K562 (cell line): ENCODE data around the gene CXCR5. TPM values are rescaled to one million over a fixed set of nuclear protein-coding genes. Genes with fewer than 3 reads are reported as not detected.

Experiments used
- ATAC-seq: fragments of 200-7000 bp; cut with Tn5 transposase; 3 replicates; pipeline ENCODE4 v1.9.1; 2020; ENCODE audit warnings: moderate library complexity
- BruUV-seq: library from RNA; stranded (reverse); fragments of 400-500 nt; replicated peaks from 2 replicates; lab custom pipeline; 2021; lab: Mats Ljungman, UMichigan
- CTCF ChIA-PET: fragments of 300-600 bp; formaldehyde crosslinking; extraction: SDS; loops from one replicate; lab custom pipeline; 2021; ENCODE audit warnings: low intra/inter-chr PET ratio; lab: Yijun Ruan, JAX
- POLR2A ChIA-PET: fragments of 300-600, 350-650 bp; sonication (Branson Sonifier 250); formaldehyde crosslinking; extraction: SDS; loops from one replicate; lab custom pipeline; 2021; ENCODE audit warnings: antibody characterized with exemption, inconsistent platforms; lab: Yijun Ruan, JAX
- DNase-seq, 4 experiments: peaks; one replicate each; pipeline versions ENCODE4 v3.0.0 to v3.0.0-alpha.2; 2011 to 2018; ENCODE audit warnings: low spot score in 3 of 4, mixed read lengths in 3 of 4; ENCODE audit errors: extremely low read depth in 1 of 4
- FAIRE-seq: peaks from 2 replicates; lab custom pipeline; 2011; peaks lifted over from hg19 to GRCh38; lab: Jason Lieb, UNC
- H2AFZ ChIP-seq: 2 replicates; pipeline ENCODE4 v1.6.0; 2011; ENCODE audit warnings: low read depth, low read length, control low read depth, inconsistent platforms
- H3K27ac ChIP-seq: fragments of 200-600 bp; 3 replicates; pipeline ENCODE4 v1.8.0; 2011; ENCODE audit warnings: low read depth, mild to moderate bottlenecking, control low read depth, inconsistent platforms, low read length, moderate library complexity, mixed read lengths; ENCODE audit errors: extremely low read depth
- H3K27me3 ChIP-seq, 2 experiments: fragments of 300-600 bp in 1 of 2; 2 replicates in 1 of 2; 3 replicates in 1 of 2; pipeline versions ENCODE4 v1.6.0 to v1.8.0; 2011; ENCODE audit warnings: inconsistent platforms in 2 of 2, low read length in 2 of 2, mild to moderate bottlenecking in 1 of 2, mixed read lengths in 1 of 2, moderate library complexity in 1 of 2; ENCODE audit not compliant: control insufficient read depth in 2 of 2, insufficient read depth in 2 of 2
- H3K36me3 ChIP-seq: fragments of 300-600 bp; 3 replicates; pipeline ENCODE4 v1.8.0; 2011; ENCODE audit warnings: mild to moderate bottlenecking, low read length, inconsistent platforms; ENCODE audit not compliant: control insufficient read depth, insufficient read depth
- H3K4me1 ChIP-seq, 2 experiments: fragments of 200-600 bp in 1 of 2; replicated peaks in 1 of 2; 2 replicates in 1 of 2; 3 replicates in 1 of 2; pipeline versions ENCODE4 v1.5.1 to v1.8.0; 2011; ENCODE audit warnings: inconsistent platforms in 2 of 2, low read length in 2 of 2, mild to moderate bottlenecking in 1 of 2, mixed read lengths in 1 of 2, moderate library complexity in 1 of 2; ENCODE audit not compliant: control insufficient read depth in 2 of 2, insufficient read depth in 2 of 2
- H3K4me2 ChIP-seq: 2 replicates; pipeline ENCODE4 v1.6.1; 2011; ENCODE audit warnings: low read length, control low read depth, inconsistent platforms, mixed read lengths; ENCODE audit not compliant: insufficient read depth
- H3K4me3 ChIP-seq: fragments of 200-600 bp; sonication (generic), shearing (Covaris generic); 2 replicates; pipeline ENCODE4 v1.5.1; 2016; ENCODE audit warnings: control low read depth, inconsistent platforms
- H3K79me2 ChIP-seq: fragments of 200-600 bp; 3 replicates; pipeline ENCODE4 v1.8.0; 2011; ENCODE audit warnings: low read length, inconsistent platforms; ENCODE audit not compliant: control insufficient read depth, insufficient read depth
- H3K9ac ChIP-seq, 2 experiments: 2 replicates each; pipeline versions ENCODE4 v1.6.0 to v1.6.1; 2011; ENCODE audit warnings: low read depth in 2 of 2, low read length in 2 of 2, control low read depth in 1 of 2, inconsistent platforms in 1 of 2, mild to moderate bottlenecking in 1 of 2, mixed read lengths in 1 of 2; ENCODE audit not compliant: insufficient read depth in 1 of 2
- H3K9me1 ChIP-seq: one replicate; pipeline ENCODE4 v1.6.0; 2011; ENCODE audit warnings: inconsistent platforms, mild to moderate bottlenecking, low read length, moderate library complexity; ENCODE audit not compliant: control insufficient read depth, insufficient read depth
- H3K9me3 ChIP-seq: replicated peaks from 2 replicates; pipeline ENCODE4 v1.5.1; 2011; ENCODE audit warnings: low read depth, low read length, inconsistent platforms; ENCODE audit not compliant: control insufficient read depth, insufficient read depth
- H4K20me1 ChIP-seq: replicated peaks from 2 replicates; pipeline ENCODE4 v1.6.1; 2011; ENCODE audit warnings: low read length, inconsistent platforms, mixed read lengths; ENCODE audit not compliant: control insufficient read depth, insufficient read depth
- HCFC1 ChIP-seq: IDR thresholded peaks from 2 replicates; pipeline ENCODE4 v1.6.1; 2012; ENCODE audit warnings: low read depth, low read length, improper control_type of control experiment
- MEF2A ChIP-seq: IDR thresholded peaks from 2 replicates; pipeline ENCODE4 v1.6.1; 2011; ENCODE audit warnings: low read depth, mild to moderate bottlenecking, low read length, moderate library complexity; ENCODE audit not compliant: control insufficient read depth
- SMARCA4 ChIP-seq: fragments of 450-650 bp; IDR thresholded peaks from 2 replicates; pipeline ENCODE4 v1.6.1; 2016
- WGBS: fragments of 100-300 bp; shearing (Covaris generic); methylation state at CpG from one replicate; pipeline ENCODE4 v1.1.6; 2016; ENCODE audit warnings: low coverage, mixed read lengths; ENCODE audit not compliant: insufficient coverage; ENCODE audit errors: missing lambda C conversion rate; 5-methylcytosine and 5-hydroxymethylcytosine counted together
- in situ Hi-C: fragments of 300-500 bp; cut with MboI; formaldehyde crosslinking; loops from 4 replicates; pipeline ENCODE4 v1.15.0; 2018; ENCODE audit warnings: inconsistent platforms, mixed read lengths
- intact Hi-C: fragments of 100-400 bp; cut with micrococcal nuclease; formaldehyde crosslinking; loops from 2 replicates; pipeline ENCODE4 v1.14.2; 2022
- polyA plus RNA-seq, 8 experiments: library from polyadenylated mRNA; depleted of rRNA in 4 of 8; stranded (reverse) in 5 of 8; unstranded in 3 of 8; fragments of >200 nt; fragmentation: Nextera tagmentation in 2 of 8; fragmentation: Illumina TruSeq in 1 of 8; extraction: Ambion mirVana in 2 of 8; extraction: Trizol in 1 of 8; gene quantifications; 2 replicates each; pipeline versions ENCODE4 v1.2.1 to v1.2.3, GENCODE V29; 2011 to 2014; ENCODE audit warnings: inconsistent platforms in 1 of 8, missing spikeins in 1 of 8
- total RNA-seq, 7 experiments: library from RNA; depleted of rRNA in 6 of 7; stranded (reverse); fragments of >200 nt in 6 of 7; fragmentation: Illumina TruSeq in 2 of 7; extraction: Trizol in 2 of 7; gene quantifications; 2 replicates each; pipeline versions ENCODE4 v1.2.1 to v1.2.3, GENCODE V29; 2011 to 2021; ENCODE audit warnings: low replicate concordance in 1 of 7
- TF ChIP-seq, protein P1 (sequence below): fragments of 450-650 bp; IDR thresholded peaks from 2 replicates; pipeline ENCODE4 v1.6.1; 2017; ENCODE audit warnings: antibody characterized with exemption
- TF ChIP-seq, protein P2 (sequence below): fragments of 450-650 bp; IDR thresholded peaks from 2 replicates; pipeline ENCODE4 v1.6.1; 2018; ENCODE audit not compliant: partially characterized antibody
- TF ChIP-seq, protein P3 (sequence below): IDR thresholded peaks from 2 replicates; pipeline ENCODE4 v1.6.1; 2016; ENCODE audit warnings: missing genetic modification characterization, missing compliant biosample characterization

CXCR5 gene
- total and polyA plus RNA-seq, 9 of the 15 experiments (the other 6 are each of a cell fraction or from before 2014, with no cell fraction given): 0.03 to 0.06 TPM; not detected in 7

DNA sequence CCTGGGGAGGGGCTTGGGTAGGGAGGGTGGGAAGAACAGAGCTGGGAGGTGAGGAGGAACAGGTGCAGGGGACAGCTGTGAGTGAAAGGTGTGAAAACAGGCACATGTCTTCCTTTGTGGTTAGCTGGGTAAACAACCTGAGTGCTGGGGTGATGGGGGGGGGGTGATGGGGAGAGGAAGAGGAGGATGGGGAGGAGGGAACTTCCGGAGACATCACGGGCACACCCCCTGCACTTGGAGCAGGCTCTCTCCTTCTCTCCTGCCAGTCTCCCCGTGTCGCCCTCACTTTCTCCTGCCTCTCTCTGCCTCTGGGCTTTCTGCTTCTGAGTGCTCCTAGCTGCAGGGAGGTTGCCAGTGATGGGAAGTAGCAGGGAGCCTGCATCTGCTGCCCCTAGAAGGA lies 8.8 kb downstream of the CXCR5 start:
- FAIRE-seq (no peak), DNase-seq (peak in 1 of 4 experiments; percentile 39), ATAC-seq (no peak)
- TF ChIP-seq, protein P1, sequence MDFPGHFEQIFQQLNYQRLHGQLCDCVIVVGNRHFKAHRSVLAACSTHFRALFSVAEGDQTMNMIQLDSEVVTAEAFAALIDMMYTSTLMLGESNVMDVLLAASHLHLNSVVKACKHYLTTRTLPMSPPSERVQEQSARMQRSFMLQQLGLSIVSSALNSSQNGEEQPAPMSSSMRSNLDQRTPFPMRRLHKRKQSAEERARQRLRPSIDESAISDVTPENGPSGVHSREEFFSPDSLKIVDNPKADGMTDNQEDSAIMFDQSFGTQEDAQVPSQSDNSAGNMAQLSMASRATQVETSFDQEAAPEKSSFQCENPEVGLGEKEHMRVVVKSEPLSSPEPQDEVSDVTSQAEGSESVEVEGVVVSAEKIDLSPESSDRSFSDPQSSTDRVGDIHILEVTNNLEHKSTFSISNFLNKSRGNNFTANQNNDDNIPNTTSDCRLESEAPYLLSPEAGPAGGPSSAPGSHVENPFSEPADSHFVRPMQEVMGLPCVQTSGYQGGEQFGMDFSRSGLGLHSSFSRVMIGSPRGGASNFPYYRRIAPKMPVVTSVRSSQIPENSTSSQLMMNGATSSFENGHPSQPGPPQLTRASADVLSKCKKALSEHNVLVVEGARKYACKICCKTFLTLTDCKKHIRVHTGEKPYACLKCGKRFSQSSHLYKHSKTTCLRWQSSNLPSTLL: no peak
- TF ChIP-seq SMARCA4: no peak
- TF ChIP-seq, protein P2, sequence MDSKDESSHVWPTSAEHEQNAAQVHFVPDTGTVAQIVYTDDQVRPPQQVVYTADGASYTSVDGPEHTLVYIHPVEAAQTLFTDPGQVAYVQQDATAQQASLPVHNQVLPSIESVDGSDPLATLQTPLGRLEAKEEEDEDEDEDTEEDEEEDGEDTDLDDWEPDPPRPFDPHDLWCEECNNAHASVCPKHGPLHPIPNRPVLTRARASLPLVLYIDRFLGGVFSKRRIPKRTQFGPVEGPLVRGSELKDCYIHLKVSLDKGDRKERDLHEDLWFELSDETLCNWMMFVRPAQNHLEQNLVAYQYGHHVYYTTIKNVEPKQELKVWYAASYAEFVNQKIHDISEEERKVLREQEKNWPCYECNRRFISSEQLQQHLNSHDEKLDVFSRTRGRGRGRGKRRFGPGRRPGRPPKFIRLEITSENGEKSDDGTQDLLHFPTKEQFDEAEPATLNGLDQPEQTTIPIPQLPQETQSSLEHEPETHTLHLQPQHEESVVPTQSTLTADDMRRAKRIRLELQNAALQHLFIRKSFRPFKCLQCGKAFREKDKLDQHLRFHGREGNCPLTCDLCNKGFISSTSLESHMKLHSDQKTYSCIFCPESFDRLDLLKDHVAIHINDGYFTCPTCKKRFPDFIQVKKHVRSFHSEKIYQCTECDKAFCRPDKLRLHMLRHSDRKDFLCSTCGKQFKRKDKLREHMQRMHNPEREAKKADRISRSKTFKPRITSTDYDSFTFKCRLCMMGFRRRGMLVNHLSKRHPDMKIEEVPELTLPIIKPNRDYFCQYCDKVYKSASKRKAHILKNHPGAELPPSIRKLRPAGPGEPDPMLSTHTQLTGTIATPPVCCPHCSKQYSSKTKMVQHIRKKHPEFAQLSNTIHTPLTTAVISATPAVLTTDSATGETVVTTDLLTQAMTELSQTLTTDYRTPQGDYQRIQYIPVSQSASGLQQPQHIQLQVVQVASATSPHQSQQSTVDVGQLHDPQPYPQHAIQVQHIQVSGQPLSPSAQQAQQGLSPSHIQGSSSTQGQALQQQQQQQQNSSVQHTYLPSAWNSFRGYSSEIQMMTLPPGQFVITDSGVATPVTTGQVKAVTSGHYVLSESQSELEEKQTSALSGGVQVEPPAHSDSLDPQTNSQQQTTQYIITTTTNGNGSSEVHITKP: peak; percentile 74
- TF ChIP-seq HCFC1: no peak
- TF ChIP-seq MEF2A: no peak
- TF ChIP-seq, protein P3, sequence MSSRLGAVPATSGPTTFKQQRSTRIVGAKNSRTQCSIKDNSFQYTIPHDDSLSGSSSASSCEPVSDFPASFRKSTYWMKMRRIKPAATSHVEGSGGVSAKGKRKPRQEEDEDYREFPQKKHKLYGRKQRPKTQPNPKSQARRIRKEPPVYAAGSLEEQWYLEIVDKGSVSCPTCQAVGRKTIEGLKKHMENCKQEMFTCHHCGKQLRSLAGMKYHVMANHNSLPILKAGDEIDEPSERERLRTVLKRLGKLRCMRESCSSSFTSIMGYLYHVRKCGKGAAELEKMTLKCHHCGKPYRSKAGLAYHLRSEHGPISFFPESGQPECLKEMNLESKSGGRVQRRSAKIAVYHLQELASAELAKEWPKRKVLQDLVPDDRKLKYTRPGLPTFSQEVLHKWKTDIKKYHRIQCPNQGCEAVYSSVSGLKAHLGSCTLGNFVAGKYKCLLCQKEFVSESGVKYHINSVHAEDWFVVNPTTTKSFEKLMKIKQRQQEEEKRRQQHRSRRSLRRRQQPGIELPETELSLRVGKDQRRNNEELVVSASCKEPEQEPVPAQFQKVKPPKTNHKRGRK (tag): no peak
- 10% methylated on average over 2 of the region's 4 CpGs for WGBS
- Histone ChIP-seq H3K36me3 (no peaks in the 10 kb centered on the region), H3K27me3 (no peaks in the 10 kb centered on the region), H3K27ac (no peak overlapping the region), H2AFZ (peak overlapping the region; percentile 60), H3K9ac (peak overlapping the region in 1 of 2 experiments; percentile 36; a peak in 1 of 4 replicates), H3K4me1 (peaks cover 9 to 38% of the 10 kb centered on the region in 2 experiments), H3K9me1 (no peaks in the 10 kb centered on the region), H3K9me3 (no peaks in the 10 kb centered on the region), H3K4me3 (no peak overlapping the region), H3K4me2 (no peak overlapping the region; the same call in 1 of the 2 replicates), H4K20me1 (no peaks in the 10 kb centered on the region), H3K79me2 (no peaks in the 10 kb centered on the region)
- in situ Hi-C loops: no loop called here
- ChIA-PET CTCF (no interaction called here), POLR2A (no interaction called here)
- intact Hi-C loops: no loop called here
- no TSS peak for BruUV-seq
